Tibial nerve (tissue), 4 donors: ENCODE results near the gene BEX1. TPM values are rescaled to one million over a fixed set of nuclear protein-coding genes. Genes with fewer than 3 reads are reported as not detected.

Experiments used
- DNase-seq, 2 donors: peaks; one replicate each; pipeline ENCODE4 v3.0.0-alpha.2; 2019; ENCODE audit warnings: low spot score in 2 of 2
- H3K27ac ChIP-seq, 4 donors: fragments of 200-600 bp; sonication (generic) in 3 of 4; one replicate each; pipeline ENCODE4 v1.5.1; 2017 to 2019; ENCODE audit warnings: mild to moderate bottlenecking in 1 of 4
- H3K27me3 ChIP-seq, 2 donors: fragments of 200-600 bp; sonication (generic) in 1 of 2; one replicate each; pipeline versions ENCODE4 v1.5.1 to v1.6.0; 2017 to 2019
- H3K36me3 ChIP-seq, 3 donors: fragments of 200-600 bp; sonication (generic); one replicate each; pipeline ENCODE4 v1.5.1; 2018 to 2019
- H3K4me1 ChIP-seq, 4 donors: fragments of 200-600 bp; sonication (generic) in 3 of 4; one replicate each; pipeline ENCODE4 v1.5.1; 2017 to 2019
- H3K4me3 ChIP-seq, 4 donors: fragments of 200-600 bp; sonication (generic) in 3 of 4; one replicate each; pipeline ENCODE4 v1.5.1; 2017 to 2019; ENCODE audit warnings: mild to moderate bottlenecking in 1 of 4, moderate library complexity in 1 of 4
- H3K9me3 ChIP-seq, 4 donors: fragments of 200-600 bp; sonication (generic) in 3 of 4; one replicate each; pipeline ENCODE4 v1.5.1; 2017 to 2019
- CTCF ChIP-seq, 5 experiments: fragments of 200-600 bp in 3 of 5; fragments of 450-650 bp in 2 of 5; sonication (generic) in 3 of 5; IDR thresholded peaks; one replicate each; pipeline ENCODE4 v1.5.1; 2016 to 2019; ENCODE audit warnings: antibody characterized with exemption in 5 of 5, mild to moderate bottlenecking in 3 of 5, moderate library complexity in 2 of 5
- EP300 ChIP-seq, 2 donors: sonication (generic); formaldehyde crosslinking; IDR thresholded peaks; one replicate each; pipeline ENCODE4 v1.6.1; 2017; ENCODE audit warnings: antibody characterized with exemption in 2 of 2, mild to moderate bottlenecking in 1 of 2
- POLR2A ChIP-seq, 2 donors: fragments of 450-650 bp; IDR thresholded peaks; one replicate each; pipeline ENCODE4 v1.6.1; 2017; ENCODE audit warnings: antibody characterized with exemption in 2 of 2, mild to moderate bottlenecking in 2 of 2, moderate library complexity in 2 of 2
- WGBS, 2 donors: methylation state at CpG; one replicate each; pipeline ENCODE4 v1.1.5; 2018; 5-methylcytosine and 5-hydroxymethylcytosine counted together
- total RNA-seq, 4 donors: library from RNA; depleted of rRNA; stranded (reverse); fragments of >200 nt; gene quantifications; one replicate each; pipeline ENCODE4 v1.1.0, GENCODE V29; 2016

Gene BEX1
- total RNA-seq, 4 donors from 2014 or later: 0.90 to 1.7 TPM; not detected in 2

GRCh38 chrX:103100484-103100883 lies 36.5 kb upstream of the BEX1 start:
- no peak for DNase-seq
- Histone ChIP-seq H3K27me3 (peaks cover 0 to 18% of the 10 kb centered on the region in 2 donors), H3K4me1 (no peaks in the 10 kb centered on the region), H3K27ac (no peak overlapping the region), H3K4me3 (no peak overlapping the region), H3K36me3 (no peaks in the 10 kb centered on the region), H3K9me3 (no peaks in the 10 kb centered on the region)
- WGBS, 2 donors: 82 to 90% methylated on average over 4 of the region's 4 CpGs
- TF ChIP-seq CTCF (IDR thresholded peaks at IDR 0.05): no peak

GRCh38 chrX:103099691-103100090 lies 35.7 kb upstream of the BEX1 start:
- Histone ChIP-seq H3K36me3 (no peaks in the 10 kb centered on the region), H3K27ac (no peak overlapping the region), H3K27me3 (peaks cover 0 to 18% of the 10 kb centered on the region in 2 donors), H3K4me1 (no peaks in the 10 kb centered on the region), H3K4me3 (no peak overlapping the region), H3K9me3 (no peaks in the 10 kb centered on the region)
- 62 to 71% methylated on average over 4 of the region's 4 CpGs for WGBS, 2 donors
- no peak for TF ChIP-seq EP300 (IDR thresholded peaks at IDR 0.05)
- TF ChIP-seq CTCF (IDR thresholded peaks at IDR 0.05): no peak
- TF ChIP-seq POLR2A (IDR thresholded peaks at IDR 0.05): no peak
- no peak for DNase-seq

- DNase-seq: no peak
- H3K36me3 ChIP-seq: no peaks in the 10 kb centered on the region
These were observed 34.5 kb upstream of the BEX1 start for GRCh38 chrX:103098488-103098887.

GRCh38 chrX:103092942-103093341 lies 29.0 kb upstream of the BEX1 start, which contains the start of gene NXF3:
NXF3 (minus strand) TSS chrX:103093143; CDS start chrX:103093023, 120 bp downstream.
- no peak for TF ChIP-seq POLR2A (IDR thresholded peaks at IDR 0.05)
- no peak for TF ChIP-seq CTCF (IDR thresholded peaks at IDR 0.05)
- no peak for TF ChIP-seq EP300 (IDR thresholded peaks at IDR 0.05)
- H3K27me3 ChIP-seq: peaks cover 0 to 5% of the 10 kb centered on the region in 2 donors
- 56 to 74% methylated on average over 3 to 5 of the region's 5 CpGs for WGBS, 2 donors

More at GRCh38 chrX:103098488-103098887, 34.5 kb upstream of the BEX1 start:
- no peak for TF ChIP-seq POLR2A (IDR thresholded peaks at IDR 0.05)
- TF ChIP-seq EP300 (IDR thresholded peaks at IDR 0.05): no peak
- no peak for TF ChIP-seq CTCF (IDR thresholded peaks at IDR 0.05)
- Histone ChIP-seq H3K4me1 (no peaks in the 10 kb centered on the region), H3K9me3 (no peaks in the 10 kb centered on the region), H3K27me3 (peaks cover 0 to 18% of the 10 kb centered on the region in 2 donors), H3K27ac (no peak overlapping the region), H3K4me3 (no peak overlapping the region)
- 74 to 76% methylated on average over 2 of the region's 2 CpGs for WGBS, 2 donors

GRCh38 chrX:103081051-103081450 lies 17.1 kb upstream of the BEX1 start:
- DNase-seq: no peak
- H3K9me3 ChIP-seq: no peaks in the 10 kb centered on the region
- H3K4me3 ChIP-seq: no peak overlapping the region
- no peak overlapping the region for H3K27ac ChIP-seq
- H3K36me3 ChIP-seq: no peaks in the 10 kb centered on the region
- WGBS, 2 donors: 65 to 77% methylated on average over 6 of the region's 6 CpGs
- H3K4me1 ChIP-seq: no peaks in the 10 kb centered on the region
- no peak for TF ChIP-seq EP300 (IDR thresholded peaks at IDR 0.05)
- no peak for TF ChIP-seq CTCF (IDR thresholded peaks at IDR 0.05)
- TF ChIP-seq POLR2A (IDR thresholded peaks at IDR 0.05): no peak
- H3K27me3 ChIP-seq: no peaks in the 10 kb centered on the region

More at GRCh38 chrX:103092942-103093341, 29.0 kb upstream of the BEX1 start, which contains the start of gene NXF3:
- Histone ChIP-seq H3K4me1 (no peaks in the 10 kb centered on the region), H3K27ac (no peak within 1 kb of the TSS), H3K9me3 (no peaks in the 10 kb centered on the region), H3K4me3 (no peak within 1 kb of the TSS), H3K36me3 (no peaks in the 10 kb centered on the region)
- DNase-seq: no peak
